Upper lobe of left lung (tissue), 4 donors: ENCODE results near the gene CFAP221.

Experiments
- CTCF ChIP-seq, 6 experiments: fragments of 450-650 bp in 4 of 6; fragments of 200-600 bp in 2 of 6; sonication (generic) in 2 of 6; IDR thresholded peaks; one replicate each; pipeline ENCODE4 v1.5.1; 2016 to 2019; ENCODE audit warnings: antibody characterized with exemption in 6 of 6
- EP300 ChIP-seq, 4 donors: sonication (generic); formaldehyde crosslinking; IDR thresholded peaks; one replicate each; pipeline ENCODE4 v1.5.1; 2017; ENCODE audit warnings: antibody characterized with exemption in 4 of 4, control low read depth in 2 of 4
- POLR2A ChIP-seq, 4 donors: fragments of 450-650 bp; IDR thresholded peaks; one replicate each; pipeline ENCODE4 v1.5.1; 2016 to 2017; ENCODE audit warnings: antibody characterized with exemption in 4 of 4, mild to moderate bottlenecking in 2 of 4
- POLR2AphosphoS5 ChIP-seq, 2 donors: sonication (generic); formaldehyde crosslinking; IDR thresholded peaks; one replicate each; pipeline ENCODE4 v1.5.1; 2017; ENCODE audit warnings: antibody characterized with exemption in 2 of 2

GRCh38 chr2:119696005-119696404 lies 151.8 kb downstream of the CFAP221 start:
- TF ChIP-seq POLR2A (IDR thresholded peaks at IDR 0.05) (no peak), CTCF (IDR thresholded peaks at IDR 0.05) (no peak), POLR2AphosphoS5 (IDR thresholded peaks at IDR 0.05) (no peak), EP300 (IDR thresholded peaks at IDR 0.05) (no peak)
